ENCODE measurements around the gene RALA.

RALA gene, protein sequence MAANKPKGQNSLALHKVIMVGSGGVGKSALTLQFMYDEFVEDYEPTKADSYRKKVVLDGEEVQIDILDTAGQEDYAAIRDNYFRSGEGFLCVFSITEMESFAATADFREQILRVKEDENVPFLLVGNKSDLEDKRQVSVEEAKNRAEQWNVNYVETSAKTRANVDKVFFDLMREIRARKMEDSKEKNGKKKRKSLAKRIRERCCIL

DNA sequence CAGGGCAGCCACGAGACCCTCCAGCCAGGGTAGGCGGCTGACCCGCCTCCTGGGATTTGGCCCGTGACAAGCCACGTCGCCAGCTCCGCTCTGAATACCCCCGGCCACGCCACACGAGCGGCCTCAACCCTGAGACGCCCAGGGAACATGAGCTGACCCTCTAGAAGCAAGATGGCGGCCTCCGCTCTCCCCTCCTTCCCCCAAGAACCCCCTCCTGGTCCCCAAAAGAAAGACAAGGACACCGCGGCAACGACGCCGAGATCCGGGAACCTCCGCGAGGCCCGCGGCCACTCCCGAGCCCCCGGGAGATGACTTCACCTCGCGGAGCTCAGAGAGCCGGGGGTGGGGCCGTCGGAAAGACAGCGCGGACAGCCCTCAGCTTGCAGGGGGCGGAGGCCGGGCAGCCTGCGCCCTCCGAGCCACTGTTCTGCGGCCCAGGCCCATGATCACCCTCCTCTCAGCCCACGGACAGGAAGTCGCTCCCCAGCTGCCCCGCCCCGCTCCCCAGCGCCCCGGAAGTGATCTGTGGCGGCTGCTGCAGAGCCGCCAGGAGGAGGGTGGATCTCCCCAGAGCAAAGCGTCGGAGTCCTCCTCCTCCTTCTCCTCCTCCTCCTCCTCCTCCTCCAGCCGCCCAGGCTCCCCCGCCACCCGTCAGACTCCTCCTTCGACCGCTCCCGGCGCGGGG is at the start of gene RALA:
TSS of gene RALA (plus strand) at position 526 of the 685 bp plus-strand sequence. CDS start 63,096 bp downstream, outside the sequence.
- no peaks in the 10 kb centered on the region for H3K36me3 ChIP-seq (ENCODE audit: control insufficient read depth in 2 of 2, insufficient read depth in 2 of 2, low read length in 2 of 2)
- H3K9me3 ChIP-seq (ENCODE audit: control insufficient read depth in 2 of 2, low read length in 2 of 2) = no peaks in the 10 kb centered on the region
- peak within 1 kb of the TSS; percentile 86 to 88 for H3K27ac ChIP-seq (ENCODE audit: low read depth in 2 of 2, low read length in 2 of 2)
- peak within 1 kb of the TSS; percentile 83 to 88 for H3K4me3 ChIP-seq (ENCODE audit: low read length in 2 of 2)
- no peaks in the 10 kb centered on the region for H3K27me3 ChIP-seq (ENCODE audit: control insufficient read depth in 2 of 2, insufficient read depth in 2 of 2, low read length in 2 of 2)
- H3K4me1 ChIP-seq (ENCODE audit: control insufficient read depth in 2 of 2, insufficient read depth in 2 of 2, low read length in 2 of 2) = peaks cover 10 to 15% of the 10 kb centered on the region in 2 donors
- peak within 1 kb of the TSS; percentile 86 for H3K9ac ChIP-seq (ENCODE audit: low read depth in 1 of 2, low read length in 2 of 2)

DNA sequence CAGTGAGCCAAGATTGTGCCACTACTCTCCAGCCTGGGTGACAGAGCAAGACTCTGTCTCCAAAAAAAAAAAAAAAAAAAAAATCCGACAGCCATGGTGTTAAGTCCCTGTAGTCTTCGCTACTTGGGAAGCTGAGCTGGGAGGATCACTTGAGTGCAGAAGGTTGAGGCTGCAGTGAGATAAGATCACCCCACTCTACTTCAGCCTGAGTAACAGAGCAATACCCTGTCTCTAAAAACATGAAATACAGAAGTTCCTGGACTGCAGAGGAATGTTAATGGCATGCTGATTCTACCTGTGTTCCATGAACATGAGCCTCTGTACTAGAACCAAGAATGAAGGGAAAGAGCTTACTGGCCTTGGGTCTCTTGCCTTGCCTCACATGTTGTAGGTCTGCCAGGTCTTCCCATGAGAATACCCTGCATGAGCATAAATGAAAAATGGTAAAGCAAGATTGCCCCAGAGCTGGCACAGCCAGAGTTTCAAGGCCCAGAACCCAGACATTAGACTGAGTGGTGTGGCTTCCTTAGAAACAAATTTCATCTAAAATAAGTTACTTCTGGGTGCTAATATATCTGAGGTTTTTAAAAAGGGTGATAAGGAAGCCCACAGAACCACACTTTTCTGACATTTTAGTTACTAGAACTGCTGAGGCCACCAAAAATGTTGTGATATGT is 48.6 kb upstream of the RALA start:
- no peak overlapping the region for H3K4me3 ChIP-seq (ENCODE audit: low read length in 2 of 2)
- no peaks in the 10 kb centered on the region for H3K27me3 ChIP-seq (ENCODE audit: control insufficient read depth in 2 of 2, insufficient read depth in 2 of 2, low read length in 2 of 2)
- no peak overlapping the region for H3K9ac ChIP-seq (ENCODE audit: low read depth in 1 of 2, low read length in 2 of 2)
- no peaks in the 10 kb centered on the region for H3K4me1 ChIP-seq (ENCODE audit: control insufficient read depth in 2 of 2, insufficient read depth in 2 of 2, low read length in 2 of 2)
- H3K9me3 ChIP-seq (ENCODE audit: control insufficient read depth in 2 of 2, low read length in 2 of 2) = no peaks in the 10 kb centered on the region
- no peak overlapping the region for H3K27ac ChIP-seq (ENCODE audit: low read depth in 2 of 2, low read length in 2 of 2)
- peaks cover 17 to 20% of the 10 kb centered on the region in 2 donors for H3K36me3 ChIP-seq (ENCODE audit: control insufficient read depth in 2 of 2, insufficient read depth in 2 of 2, low read length in 2 of 2)

DNA sequence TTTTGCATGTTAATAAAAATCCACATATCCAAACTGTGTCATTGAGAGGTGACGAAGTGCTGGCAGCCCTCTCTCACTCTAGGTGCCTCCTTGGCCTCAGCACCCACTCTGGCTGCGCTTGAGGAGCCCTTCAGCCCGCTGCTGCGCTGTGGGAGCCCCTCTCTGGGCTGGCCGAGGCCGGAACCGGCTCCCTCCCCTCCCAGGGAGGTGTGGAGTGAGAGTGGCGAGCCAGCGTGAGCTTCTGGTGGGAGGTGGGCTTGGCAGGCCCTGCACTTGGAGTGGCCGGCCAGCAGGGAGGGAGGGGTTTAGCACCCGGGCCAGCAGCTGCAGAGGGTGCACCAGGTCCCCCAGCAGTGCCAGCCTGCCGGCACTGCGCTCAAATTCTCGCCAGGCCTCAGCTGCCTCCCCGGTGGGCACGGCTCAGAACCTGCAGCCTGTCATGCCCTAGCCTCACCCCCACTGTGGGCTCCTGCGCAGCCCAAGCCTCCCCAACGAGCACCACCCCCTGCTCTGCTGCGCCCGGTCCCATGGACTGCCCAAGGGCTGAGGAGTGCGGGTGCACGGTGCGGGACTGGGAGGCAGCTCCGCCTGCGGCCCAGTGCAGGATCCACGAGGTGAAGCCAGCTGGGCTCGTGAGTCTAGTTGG is 46.0 kb upstream of the RALA start:
- Histone ChIP-seq H3K4me3 (ENCODE audit: low read length in 2 of 2) (no peak overlapping the region), H3K4me1 (ENCODE audit: control insufficient read depth in 2 of 2, insufficient read depth in 2 of 2, low read length in 2 of 2) (no peaks in the 10 kb centered on the region), H3K9ac (ENCODE audit: low read depth in 1 of 2, low read length in 2 of 2) (no peak overlapping the region), H3K27me3 (ENCODE audit: control insufficient read depth in 2 of 2, insufficient read depth in 2 of 2, low read length in 2 of 2) (no peaks in the 10 kb centered on the region), H3K9me3 (ENCODE audit: control insufficient read depth in 2 of 2, low read length in 2 of 2) (no peaks in the 10 kb centered on the region), H3K36me3 (ENCODE audit: control insufficient read depth in 2 of 2, insufficient read depth in 2 of 2, low read length in 2 of 2) (peaks cover 6 to 7% of the 10 kb centered on the region in 2 donors), H3K27ac (ENCODE audit: low read depth in 2 of 2, low read length in 2 of 2) (no peak overlapping the region)

DNA sequence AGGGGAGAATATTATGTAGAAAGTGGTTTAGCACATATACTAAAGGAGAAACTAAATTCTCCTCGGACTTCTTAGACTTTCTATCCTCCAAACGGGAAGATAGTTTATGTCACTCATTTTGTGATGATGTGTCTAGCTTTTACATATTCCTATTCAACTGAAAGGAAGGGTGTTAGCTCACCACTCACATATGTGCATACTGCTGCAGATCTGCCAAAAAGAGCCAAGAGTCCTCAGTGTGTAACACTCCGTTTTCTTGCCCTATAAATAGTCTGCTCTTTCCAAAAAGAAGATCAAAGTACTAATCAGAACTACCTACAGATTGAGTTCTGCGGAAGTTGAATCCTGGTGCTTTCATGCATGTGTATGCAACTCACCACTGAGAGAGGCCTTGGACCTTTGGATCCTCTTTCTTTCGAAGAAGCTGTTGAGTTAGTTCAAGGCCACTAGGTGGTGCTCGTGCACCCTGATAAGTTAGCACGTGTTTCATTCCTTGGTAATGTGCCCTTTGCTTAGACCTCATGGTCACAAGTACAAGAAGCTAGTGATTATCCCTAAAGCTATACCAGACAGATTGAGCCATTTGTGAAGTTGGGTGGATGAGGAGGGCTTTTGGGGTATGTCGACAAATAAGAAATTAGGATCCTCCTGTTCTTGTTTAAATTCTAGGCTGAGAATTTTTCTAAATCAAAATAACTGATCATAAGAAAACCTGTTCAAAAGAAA is 43.1 kb upstream of the RALA start:
- no peaks in the 10 kb centered on the region for H3K9me3 ChIP-seq (ENCODE audit: control insufficient read depth in 2 of 2, low read length in 2 of 2)
- H3K27ac ChIP-seq (ENCODE audit: low read depth in 2 of 2, low read length in 2 of 2) = no peak overlapping the region
- H3K36me3 ChIP-seq (ENCODE audit: control insufficient read depth in 2 of 2, insufficient read depth in 2 of 2, low read length in 2 of 2) = peaks cover 0 to 3% of the 10 kb centered on the region in 2 donors
- H3K4me3 ChIP-seq (ENCODE audit: low read length in 2 of 2) = no peak overlapping the region
- no peaks in the 10 kb centered on the region for H3K27me3 ChIP-seq (ENCODE audit: control insufficient read depth in 2 of 2, insufficient read depth in 2 of 2, low read length in 2 of 2)
- H3K4me1 ChIP-seq (ENCODE audit: control insufficient read depth in 2 of 2, insufficient read depth in 2 of 2, low read length in 2 of 2) = no peaks in the 10 kb centered on the region
- H3K9ac ChIP-seq (ENCODE audit: low read depth in 1 of 2, low read length in 2 of 2) = no peak overlapping the region

DNA sequence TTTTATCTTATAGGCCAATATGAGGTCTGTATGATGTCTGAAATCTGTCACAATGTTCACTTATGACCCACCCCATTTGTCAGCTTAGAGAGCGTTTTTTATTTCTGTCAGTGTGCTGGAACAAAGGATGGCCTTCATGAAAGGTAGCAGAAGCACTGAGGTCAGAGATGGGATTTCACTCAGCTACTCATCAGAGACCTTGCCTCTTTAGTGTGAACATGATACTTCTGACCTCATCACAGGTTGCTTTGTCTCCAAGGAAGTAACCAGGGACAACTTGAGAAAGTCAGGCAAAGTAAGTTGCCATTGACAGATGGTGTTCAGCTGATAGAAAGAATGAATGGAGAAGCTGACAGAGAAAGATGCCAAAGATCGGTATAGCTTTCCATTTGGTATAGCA is 40.8 kb upstream of the RALA start:
- Histone ChIP-seq H3K4me1 (ENCODE audit: control insufficient read depth in 2 of 2, insufficient read depth in 2 of 2, low read length in 2 of 2) (no peaks in the 10 kb centered on the region), H3K9me3 (ENCODE audit: control insufficient read depth in 2 of 2, low read length in 2 of 2) (no peaks in the 10 kb centered on the region), H3K4me3 (ENCODE audit: low read length in 2 of 2) (no peak overlapping the region), H3K27ac (ENCODE audit: low read depth in 2 of 2, low read length in 2 of 2) (no peak overlapping the region), H3K9ac (ENCODE audit: low read depth in 1 of 2, low read length in 2 of 2) (no peak overlapping the region), H3K27me3 (ENCODE audit: control insufficient read depth in 2 of 2, insufficient read depth in 2 of 2, low read length in 2 of 2) (no peaks in the 10 kb centered on the region), H3K36me3 (ENCODE audit: control insufficient read depth in 2 of 2, insufficient read depth in 2 of 2, low read length in 2 of 2) (no peaks in the 10 kb centered on the region)

DNA sequence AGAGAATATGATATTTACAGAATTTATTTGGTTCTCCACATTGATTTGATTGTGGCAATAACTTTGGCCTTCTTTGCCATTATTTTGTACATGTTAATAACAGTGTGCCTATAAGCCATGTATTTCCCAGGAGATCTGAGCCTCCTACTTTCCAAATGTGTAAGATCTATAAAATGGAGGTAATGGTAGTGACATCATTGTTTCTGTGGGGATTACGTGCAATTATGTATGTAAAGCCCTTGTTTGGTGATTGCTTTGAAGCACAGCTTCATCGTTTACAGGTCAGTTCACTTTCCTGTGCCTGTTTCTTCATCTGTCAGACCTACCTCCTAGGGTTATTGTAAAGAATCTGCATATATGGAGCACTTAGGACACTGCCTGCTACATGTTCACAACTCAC is 39.8 kb upstream of the RALA start:
- no peak overlapping the region for H3K27ac ChIP-seq (ENCODE audit: low read depth in 2 of 2, low read length in 2 of 2)
- no peak overlapping the region for H3K4me3 ChIP-seq (ENCODE audit: low read length in 2 of 2)
- H3K27me3 ChIP-seq (ENCODE audit: control insufficient read depth in 2 of 2, insufficient read depth in 2 of 2, low read length in 2 of 2) = no peaks in the 10 kb centered on the region
- no peaks in the 10 kb centered on the region for H3K4me1 ChIP-seq (ENCODE audit: control insufficient read depth in 2 of 2, insufficient read depth in 2 of 2, low read length in 2 of 2)
- no peak overlapping the region for H3K9ac ChIP-seq (ENCODE audit: low read depth in 1 of 2, low read length in 2 of 2)
- H3K36me3 ChIP-seq (ENCODE audit: control insufficient read depth in 2 of 2, insufficient read depth in 2 of 2, low read length in 2 of 2) = no peaks in the 10 kb centered on the region
- no peaks in the 10 kb centered on the region for H3K9me3 ChIP-seq (ENCODE audit: control insufficient read depth in 2 of 2, low read length in 2 of 2)

DNA sequence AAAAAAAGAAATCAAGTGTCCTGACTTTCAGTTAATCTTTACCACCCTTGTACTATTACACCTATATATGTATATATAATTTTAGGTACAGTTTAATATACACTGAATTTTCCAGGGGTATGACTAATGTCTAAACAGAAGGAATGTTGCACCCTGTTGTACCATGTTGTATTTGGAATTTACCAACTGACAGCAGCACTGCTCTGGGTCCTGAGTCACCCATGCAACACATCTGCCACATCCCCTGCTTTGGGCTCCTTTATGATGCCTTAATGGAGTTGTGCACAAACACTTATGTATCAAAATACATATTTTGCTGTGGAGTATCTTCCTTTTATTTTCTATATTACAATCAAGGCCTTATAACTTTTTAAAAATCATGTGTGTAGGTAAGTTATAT is 36.0 kb upstream of the RALA start:
- no peaks in the 10 kb centered on the region for H3K9me3 ChIP-seq (ENCODE audit: control insufficient read depth in 2 of 2, low read length in 2 of 2)
- H3K27me3 ChIP-seq (ENCODE audit: control insufficient read depth in 2 of 2, insufficient read depth in 2 of 2, low read length in 2 of 2) = no peaks in the 10 kb centered on the region
- no peaks in the 10 kb centered on the region for H3K36me3 ChIP-seq (ENCODE audit: control insufficient read depth in 2 of 2, insufficient read depth in 2 of 2, low read length in 2 of 2)
- H3K27ac ChIP-seq (ENCODE audit: low read depth in 2 of 2, low read length in 2 of 2) = no peak overlapping the region
- H3K9ac ChIP-seq (ENCODE audit: low read depth in 1 of 2, low read length in 2 of 2) = no peak overlapping the region
- H3K4me1 ChIP-seq (ENCODE audit: control insufficient read depth in 2 of 2, insufficient read depth in 2 of 2, low read length in 2 of 2) = peaks cover 0 to 3% of the 10 kb centered on the region in 2 donors
- no peak overlapping the region for H3K4me3 ChIP-seq (ENCODE audit: low read length in 2 of 2)

DNA sequence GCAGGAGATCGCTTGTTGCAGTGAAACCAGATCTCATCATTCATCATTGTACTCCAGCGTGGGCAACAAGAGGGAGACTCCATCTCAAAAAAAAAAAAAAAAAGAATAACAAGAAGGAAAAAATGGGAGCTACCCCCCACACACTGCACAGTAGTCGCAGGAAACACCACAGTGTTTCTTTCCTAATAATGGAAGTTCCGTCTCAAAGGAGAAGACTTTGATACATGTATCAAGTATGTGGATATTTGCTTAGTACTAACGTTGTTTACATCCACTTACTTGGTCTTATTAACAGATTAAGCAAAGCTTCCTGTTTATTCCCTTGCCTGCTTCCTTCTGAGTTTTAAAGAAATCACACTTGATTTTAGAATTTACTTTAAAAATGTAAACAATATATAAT is 35.0 kb upstream of the RALA start:
- Histone ChIP-seq H3K27me3 (ENCODE audit: control insufficient read depth in 2 of 2, insufficient read depth in 2 of 2, low read length in 2 of 2) (no peaks in the 10 kb centered on the region), H3K9me3 (ENCODE audit: control insufficient read depth in 2 of 2, low read length in 2 of 2) (no peaks in the 10 kb centered on the region), H3K4me1 (ENCODE audit: control insufficient read depth in 2 of 2, insufficient read depth in 2 of 2, low read length in 2 of 2) (peaks cover 0 to 3% of the 10 kb centered on the region in 2 donors), H3K36me3 (ENCODE audit: control insufficient read depth in 2 of 2, insufficient read depth in 2 of 2, low read length in 2 of 2) (no peaks in the 10 kb centered on the region), H3K4me3 (ENCODE audit: low read length in 2 of 2) (no peak overlapping the region), H3K27ac (ENCODE audit: low read depth in 2 of 2, low read length in 2 of 2) (no peak overlapping the region), H3K9ac (ENCODE audit: low read depth in 1 of 2, low read length in 2 of 2) (no peak overlapping the region)

DNA sequence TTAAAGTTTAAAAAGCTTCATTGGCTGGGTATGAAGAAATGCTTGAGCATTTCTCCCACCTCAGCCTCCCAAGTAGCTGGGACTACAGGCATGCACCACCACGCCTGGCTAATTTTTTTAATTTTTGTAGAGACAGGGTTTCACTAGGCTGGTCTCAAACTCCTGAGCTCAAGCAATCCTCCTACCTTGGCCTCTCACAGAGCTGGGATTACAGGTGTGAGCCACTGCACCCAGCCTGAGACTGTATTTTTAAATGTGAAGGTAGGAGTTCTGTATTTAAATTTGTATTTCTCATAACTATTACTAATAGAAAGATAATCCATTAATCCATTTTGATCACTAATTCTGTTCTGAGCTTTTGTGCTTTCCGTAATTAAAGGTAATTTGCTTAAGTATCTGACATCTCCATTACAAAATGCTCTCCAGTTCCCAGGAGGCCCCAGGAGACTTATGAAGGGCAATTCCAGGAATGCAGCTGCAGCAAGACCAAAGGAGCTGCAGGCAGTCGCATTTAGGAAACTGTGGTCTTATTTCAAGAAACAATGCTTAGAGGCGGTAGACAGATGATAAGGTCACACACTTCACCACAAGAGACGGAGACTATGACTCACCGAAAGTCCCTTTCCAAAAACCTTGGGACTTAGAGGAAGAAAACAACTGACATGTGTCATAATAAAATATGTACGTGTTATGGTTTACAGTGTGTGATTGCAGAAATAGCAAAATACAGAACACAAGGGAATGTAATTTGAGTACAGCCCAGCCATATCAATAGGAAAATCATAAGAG is 33.9 kb upstream of the RALA start:
- no peaks in the 10 kb centered on the region for H3K27me3 ChIP-seq (ENCODE audit: control insufficient read depth in 2 of 2, insufficient read depth in 2 of 2, low read length in 2 of 2)
- peaks cover 0 to 3% of the 10 kb centered on the region in 2 donors for H3K4me1 ChIP-seq (ENCODE audit: control insufficient read depth in 2 of 2, insufficient read depth in 2 of 2, low read length in 2 of 2)
- H3K36me3 ChIP-seq (ENCODE audit: control insufficient read depth in 2 of 2, insufficient read depth in 2 of 2, low read length in 2 of 2) = no peaks in the 10 kb centered on the region
- no peak overlapping the region for H3K9ac ChIP-seq (ENCODE audit: low read depth in 1 of 2, low read length in 2 of 2)
- no peak overlapping the region for H3K27ac ChIP-seq (ENCODE audit: low read depth in 2 of 2, low read length in 2 of 2)
- no peaks in the 10 kb centered on the region for H3K9me3 ChIP-seq (ENCODE audit: control insufficient read depth in 2 of 2, low read length in 2 of 2)
- H3K4me3 ChIP-seq (ENCODE audit: low read length in 2 of 2) = no peak overlapping the region
